ENCODE data around the gene ATP5MC2. TPM values are rescaled to one million over a fixed set of nuclear protein-coding genes. Genes with fewer than 3 reads are reported as not detected.

The ATP5MC2 gene
- total and polyA plus RNA-seq, 12 donors = 499 to 632 (median 546) TPM

GRCh38 chr12:53703756-53704155 is 27.9 kb upstream of the ATP5MC2 start:
- Histone ChIP-seq H3K36me3 (no peaks in the 10 kb centered on the region), H3K9me3 (no peaks in the 10 kb centered on the region), H3K27me3 (peaks cover 0 to 84% (median 53%) of the 10 kb centered on the region in 7 donors), H3K4me3 (no peak overlapping the region), H3K4me1 (peaks cover 0 to 5% (median 0%) of the 10 kb centered on the region in 9 donors), H3K27ac (no peak overlapping the region)
- intact Hi-C loops (cut with DNase I) = loop anchor here in 4 of 10 donors (1.0 to 10.0 kb wide), 4 partner anchors 39 to 501 kb away; no protein-coding TSS in a partner anchor
- ATAC-seq (no peak), DNase-seq (no peak)
- 80 to 89% methylated on average over 4 of the region's 4 CpGs for WGBS, 2 donors
- TF ChIP-seq, protein P1, sequence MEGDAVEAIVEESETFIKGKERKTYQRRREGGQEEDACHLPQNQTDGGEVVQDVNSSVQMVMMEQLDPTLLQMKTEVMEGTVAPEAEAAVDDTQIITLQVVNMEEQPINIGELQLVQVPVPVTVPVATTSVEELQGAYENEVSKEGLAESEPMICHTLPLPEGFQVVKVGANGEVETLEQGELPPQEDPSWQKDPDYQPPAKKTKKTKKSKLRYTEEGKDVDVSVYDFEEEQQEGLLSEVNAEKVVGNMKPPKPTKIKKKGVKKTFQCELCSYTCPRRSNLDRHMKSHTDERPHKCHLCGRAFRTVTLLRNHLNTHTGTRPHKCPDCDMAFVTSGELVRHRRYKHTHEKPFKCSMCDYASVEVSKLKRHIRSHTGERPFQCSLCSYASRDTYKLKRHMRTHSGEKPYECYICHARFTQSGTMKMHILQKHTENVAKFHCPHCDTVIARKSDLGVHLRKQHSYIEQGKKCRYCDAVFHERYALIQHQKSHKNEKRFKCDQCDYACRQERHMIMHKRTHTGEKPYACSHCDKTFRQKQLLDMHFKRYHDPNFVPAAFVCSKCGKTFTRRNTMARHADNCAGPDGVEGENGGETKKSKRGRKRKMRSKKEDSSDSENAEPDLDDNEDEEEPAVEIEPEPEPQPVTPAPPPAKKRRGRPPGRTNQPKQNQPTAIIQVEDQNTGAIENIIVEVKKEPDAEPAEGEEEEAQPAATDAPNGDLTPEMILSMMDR (IDR thresholded peaks at IDR 0.05) = no peak

GRCh38 chr12:53701518-53702264 is 25.8 kb upstream of the ATP5MC2 start:
- peaks cover 0 to 10% (median 3%) of the 10 kb centered on the region in 9 donors for H3K4me1 ChIP-seq
- H3K9me3 ChIP-seq = no peaks in the 10 kb centered on the region
- ATAC-seq (peak; percentile 86 to 96 (median 95)), DNase-seq (peak; percentile 80 to 85)
- no peak overlapping the region for H3K4me3 ChIP-seq
- H3K36me3 ChIP-seq = no peaks in the 10 kb centered on the region
- 3 to 4% methylated on average over 8 of the region's 8 CpGs for WGBS, 2 donors
- intact Hi-C loops (cut with DNase I) = loop anchor here (1.0 to 10.0 kb wide), 8 partner anchors 41 to 503 kb away; no protein-coding TSS in a partner anchor
- TF ChIP-seq, protein P1 (IDR thresholded peaks at IDR 0.05) = peak; percentile 69 to 97 (median 91)
- H3K27me3 ChIP-seq = peaks cover 6 to 91% (median 68%) of the 10 kb centered on the region in 7 donors
- H3K27ac ChIP-seq = no peak overlapping the region

- TF ChIP-seq, protein P1 (IDR thresholded peaks at IDR 0.05) = no peak
- Histone ChIP-seq H3K36me3 (no peaks in the 10 kb centered on the region), H3K27ac (no peak overlapping the region), H3K9me3 (no peaks in the 10 kb centered on the region), H3K4me3 (no peak overlapping the region), H3K4me1 (peaks cover 0 to 21% (median 12%) of the 10 kb centered on the region in 9 donors), H3K27me3 (peaks cover 6 to 92% (median 71%) of the 10 kb centered on the region in 7 donors)
- no peak for DNase-seq
- intact Hi-C loops (cut with DNase I) = loop anchor here in 3 of 10 donors (2.0 to 10.0 kb wide), 2 partner anchors 46 to 504 kb away; no protein-coding TSS in a partner anchor
- ATAC-seq = no peak
- 51 to 62% methylated on average over 6 of the region's 6 CpGs for WGBS, 2 donors
These were observed 24.7 kb upstream of the ATP5MC2 start for GRCh38 chr12:53700567-53700966.

DNA sequence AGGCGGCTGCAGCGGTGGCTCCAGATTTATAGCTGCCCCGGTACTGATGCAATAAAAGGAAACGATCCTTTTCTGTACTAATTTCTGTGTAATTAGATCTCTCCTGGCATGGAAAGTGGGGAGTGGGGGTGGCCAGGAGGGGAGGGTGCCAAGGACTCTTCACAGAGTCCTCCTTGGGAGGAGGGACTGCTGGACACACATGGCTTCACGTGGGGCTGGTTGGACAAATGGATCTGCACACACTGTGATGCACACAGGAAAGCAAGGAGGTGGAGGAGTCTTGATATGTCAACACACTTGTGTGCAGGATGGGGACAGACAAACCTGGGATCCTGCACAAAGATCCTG is 23.8 kb upstream of the ATP5MC2 start:
- Histone ChIP-seq H3K4me1 (peaks cover 0 to 31% (median 21%) of the 10 kb centered on the region in 9 donors), H3K27me3 (peaks cover 6 to 96% (median 80%) of the 10 kb centered on the region in 7 donors), H3K9me3 (no peaks in the 10 kb centered on the region), H3K27ac (no peak overlapping the region), H3K4me3 (no peak overlapping the region), H3K36me3 (no peaks in the 10 kb centered on the region)
- 65 to 69% methylated on average over 5 of the region's 5 CpGs for WGBS, 2 donors
- TF ChIP-seq, protein P1 (IDR thresholded peaks at IDR 0.05) = no peak
- DNase-seq (no peak), ATAC-seq (no peak)
- intact Hi-C loops (cut with DNase I) = loop anchor here in 3 of 10 donors (2.0 to 10.0 kb wide), 2 partner anchors 47 to 505 kb away; no protein-coding TSS in a partner anchor

Data from heart right ventricle (tissue), 16 donors.